GM21423 (cell line): ENCODE results near the gene OGFR.

Experiments
- ATAC-seq: cut with Tn5 transposase; IDR thresholded peaks from one replicate; pipeline ENCODE4 v1.9.1; 2021; ENCODE audit warnings: mild to moderate bottlenecking, moderate library complexity; ENCODE audit not compliant: unreplicated experiment

The OGFR gene

GRCh38 chr20:62799459-62799858, 5.2 kb upstream of the OGFR start:
- no peak for ATAC-seq

DNA sequence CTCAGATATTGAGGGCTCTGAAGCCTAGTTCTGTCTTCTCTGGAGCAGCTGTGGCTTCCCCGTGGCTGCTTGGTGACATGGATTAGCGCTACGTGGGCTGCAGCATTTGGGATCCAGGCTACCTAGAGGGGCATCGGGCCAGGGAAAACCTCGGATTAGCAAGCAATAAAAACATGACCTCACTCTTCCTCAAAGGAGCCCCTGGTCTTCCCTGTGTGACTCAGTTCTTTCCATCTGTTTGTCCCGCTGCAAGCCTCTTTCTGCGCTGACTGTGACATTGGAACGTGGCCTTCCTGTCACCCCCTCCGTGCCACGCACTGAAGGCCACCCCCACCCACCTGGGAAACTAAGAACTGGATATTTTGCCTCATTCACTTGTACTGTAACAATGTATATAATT, 4.8 kb upstream of the OGFR start:
- no peak for ATAC-seq

DNA sequence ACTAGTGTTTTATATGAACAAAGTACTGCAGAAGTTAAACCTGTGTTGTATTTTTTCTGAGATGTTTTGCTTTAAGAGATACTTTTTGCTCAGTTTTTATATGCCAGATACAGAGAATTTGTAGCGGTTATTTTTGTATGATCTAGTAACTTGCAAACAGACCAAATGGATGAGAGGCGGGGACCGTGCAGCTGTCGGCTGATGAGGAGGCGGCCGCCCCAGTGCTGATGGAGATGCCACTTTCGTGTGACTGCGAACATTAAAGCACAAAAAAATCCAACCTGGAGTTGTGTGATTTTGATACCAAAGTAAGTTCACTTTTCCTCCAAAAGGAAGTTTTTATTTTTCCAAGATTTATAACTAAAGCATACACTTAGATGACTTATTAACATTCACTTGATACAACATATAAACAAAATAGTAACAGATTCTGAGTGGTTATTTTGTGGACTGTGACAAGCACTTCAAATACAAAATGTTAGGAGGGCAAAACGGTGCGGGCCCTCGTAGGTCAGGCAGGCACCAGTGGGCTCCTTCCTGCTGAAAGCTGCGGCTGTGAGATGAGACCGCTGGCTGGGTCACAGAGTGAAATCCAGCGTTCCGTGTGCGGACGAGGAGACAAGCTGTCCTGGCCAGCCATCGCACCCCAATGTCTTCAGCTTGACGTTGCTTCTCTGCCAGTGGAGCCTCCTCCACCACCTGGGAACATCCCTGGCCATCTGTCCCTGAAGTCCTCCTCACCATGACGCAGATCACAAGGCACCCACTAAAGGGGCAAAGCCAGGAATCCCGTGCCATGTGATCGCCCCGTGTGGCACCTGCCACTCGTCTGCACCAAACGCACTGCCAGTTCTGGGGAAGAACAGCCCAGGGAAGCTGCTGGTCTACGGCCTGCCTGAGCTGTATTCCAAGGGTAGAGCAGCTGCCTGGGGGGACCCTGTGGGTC, 4.0 kb upstream of the OGFR start:
- ATAC-seq, result no peak

DNA sequence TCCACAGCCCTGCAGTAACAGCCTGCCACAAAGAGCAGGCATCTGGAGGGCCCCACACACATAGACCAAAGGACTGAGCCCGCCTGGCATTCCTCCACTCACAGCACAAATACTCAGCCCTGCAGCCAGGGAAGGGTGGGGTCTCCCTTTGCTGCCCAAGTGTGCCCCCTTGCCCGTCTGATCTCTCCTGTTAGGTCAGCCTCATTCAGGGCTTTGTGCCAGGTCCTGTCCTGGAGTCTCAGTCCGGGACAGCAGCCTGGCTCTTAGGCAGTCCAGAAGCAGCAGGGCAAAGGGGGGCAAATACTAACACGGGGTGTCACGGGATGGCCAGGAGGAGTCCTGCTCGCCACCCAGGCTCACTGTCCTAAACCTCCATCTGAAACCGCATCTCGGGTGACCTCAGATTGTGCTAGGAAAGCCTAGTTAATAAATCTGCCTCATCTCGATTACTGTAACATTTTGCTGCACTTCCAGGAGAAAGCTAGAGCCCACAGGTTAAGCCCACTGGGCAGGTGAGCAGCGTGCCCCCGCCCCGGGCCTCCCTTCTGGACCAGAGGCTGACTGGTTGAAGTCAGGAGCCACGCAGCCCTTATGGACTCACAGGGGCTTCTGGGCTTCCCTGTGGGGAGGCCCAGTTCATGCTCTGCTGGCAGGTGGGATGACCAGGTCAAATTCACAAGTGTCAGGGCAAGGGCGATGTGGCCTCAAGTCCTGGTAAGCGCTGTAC, 3.2 kb upstream of the OGFR start:
- ATAC-seq, result no peak

DNA sequence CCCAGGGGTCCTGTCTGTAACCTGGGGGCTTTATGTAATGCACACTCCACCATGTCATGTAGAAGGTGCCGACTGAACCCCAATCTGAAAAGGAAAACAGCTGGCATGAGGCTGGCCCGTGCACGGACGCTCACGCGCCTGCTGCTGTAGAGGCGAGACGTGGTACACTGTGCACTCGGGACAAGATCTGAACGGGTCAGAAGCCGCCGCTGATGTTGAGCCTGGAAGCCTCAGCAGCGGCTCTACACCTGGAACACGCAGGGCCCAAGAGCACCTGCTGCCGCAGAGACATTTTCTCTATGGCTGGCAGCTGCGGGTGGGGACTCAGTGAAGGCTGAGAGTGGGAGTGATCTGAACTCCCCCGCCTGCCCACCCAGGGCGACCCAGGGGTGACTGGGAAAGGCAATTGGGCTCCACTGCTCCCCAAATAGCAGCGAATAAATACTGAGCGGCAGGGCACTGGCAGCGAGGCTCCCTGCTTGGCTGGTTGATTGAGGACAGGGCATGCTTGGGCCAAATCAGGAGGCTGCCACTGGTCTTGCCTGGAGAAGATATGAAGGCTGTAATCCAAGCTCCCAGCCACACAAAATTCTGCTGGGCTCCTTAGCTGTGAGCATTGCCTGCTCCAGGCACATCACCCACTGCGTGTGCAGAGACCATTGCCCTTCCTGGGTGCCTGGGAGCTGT, 2.5 kb upstream of the OGFR start:
- no peak for ATAC-seq

DNA sequence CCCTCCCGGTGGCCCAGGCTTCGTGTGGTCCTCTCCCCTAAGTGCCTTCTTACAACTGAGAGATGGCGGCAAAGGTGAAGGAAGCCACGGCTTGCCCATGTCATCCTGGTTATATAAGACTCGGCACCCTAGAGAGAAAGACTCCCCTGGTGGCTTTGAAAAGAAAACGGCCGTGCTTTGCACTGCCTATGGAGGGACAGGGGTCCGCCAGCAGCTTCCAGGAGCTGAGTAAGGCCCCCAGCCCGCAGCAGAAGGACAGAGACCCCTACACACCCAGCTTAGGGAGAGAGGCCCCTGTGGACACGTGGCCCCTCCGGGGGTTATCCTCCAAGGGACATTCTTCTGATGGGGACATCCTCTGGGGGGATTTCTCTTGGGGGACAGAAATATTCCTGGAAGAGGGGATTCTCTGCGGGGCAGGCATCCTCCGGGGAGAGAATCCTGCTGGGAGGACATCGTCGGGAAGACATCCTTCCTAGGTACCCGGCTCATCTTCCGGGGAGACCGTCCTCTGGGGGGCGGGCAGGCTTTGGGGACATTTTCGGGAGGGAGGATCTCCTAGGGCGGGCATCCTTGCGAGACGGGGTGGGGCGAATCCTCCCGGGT, 511 bp upstream of the OGFR start:
- no peak for ATAC-seq

DNA sequence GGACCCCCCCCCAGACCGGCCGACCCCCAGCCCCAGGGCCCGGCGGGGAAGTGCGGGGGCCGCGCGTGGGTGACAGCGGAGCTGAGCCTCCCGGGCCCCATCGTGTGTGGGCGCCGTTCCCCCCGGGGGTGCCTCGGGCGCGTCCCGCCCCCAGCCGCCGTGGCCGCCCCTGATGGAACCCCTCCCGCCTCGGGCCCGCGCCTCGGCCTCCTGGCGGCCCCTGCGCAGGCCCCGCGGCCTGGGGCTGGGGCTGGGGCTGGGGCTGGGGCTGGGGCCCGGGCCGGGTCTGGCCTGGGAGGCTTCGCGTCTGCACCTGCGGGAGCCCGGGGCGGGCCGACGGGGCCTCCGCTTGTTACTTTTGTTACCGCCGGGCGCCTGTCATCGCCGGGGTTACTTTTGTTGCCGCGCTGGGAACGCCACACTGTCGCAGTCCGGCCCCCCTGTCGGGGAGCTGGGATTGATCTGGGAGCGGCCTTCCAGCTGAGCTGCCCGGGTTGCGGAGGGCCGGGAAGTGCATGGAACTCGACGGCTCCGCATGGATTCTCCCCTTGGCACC, 598 bp downstream of the OGFR start:
- ATAC-seq, result no peak

- ATAC-seq, result no peak
These were observed 1.2 kb downstream of the OGFR start for GRCh38 chr20:62805711-62806382.

- no peak for ATAC-seq
These were observed 1.9 kb downstream of the OGFR start for GRCh38 chr20:62806383-62807050.

- ATAC-seq, result no peak
These were observed 3.0 kb downstream of the OGFR start for GRCh38 chr20:62807444-62808210.

DNA sequence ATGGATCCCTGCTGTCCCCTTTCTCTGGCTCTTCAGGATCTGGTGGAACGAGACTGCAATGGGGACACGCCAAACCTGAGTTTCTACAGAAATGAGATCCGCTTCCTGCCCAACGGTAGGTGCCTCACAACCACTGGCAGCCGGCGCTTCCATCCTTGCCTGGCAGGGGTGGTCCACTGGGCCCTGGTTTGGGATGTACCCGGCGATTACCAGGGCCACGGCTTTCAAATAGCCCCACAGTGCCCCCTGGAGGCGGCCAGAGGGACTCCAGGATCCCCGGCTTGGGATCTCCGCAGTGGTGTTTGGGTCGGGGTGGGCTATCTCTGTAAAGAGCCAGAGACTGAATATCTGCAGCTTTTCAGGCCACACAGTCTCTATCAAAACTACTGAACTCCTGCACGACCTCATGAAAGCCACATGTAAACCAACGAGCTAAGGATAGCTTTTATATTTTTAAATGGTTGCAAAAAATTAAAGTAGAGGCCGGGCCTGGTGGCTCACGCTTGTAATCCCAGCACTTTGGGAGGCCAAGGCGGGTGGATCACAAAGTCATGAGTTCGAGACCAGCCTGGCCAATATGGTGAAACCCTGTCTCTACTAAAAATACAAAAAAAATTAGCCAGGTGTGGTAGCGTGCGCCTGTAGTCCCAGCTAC, 3.7 kb downstream of the OGFR start:
- no peak for ATAC-seq

DNA sequence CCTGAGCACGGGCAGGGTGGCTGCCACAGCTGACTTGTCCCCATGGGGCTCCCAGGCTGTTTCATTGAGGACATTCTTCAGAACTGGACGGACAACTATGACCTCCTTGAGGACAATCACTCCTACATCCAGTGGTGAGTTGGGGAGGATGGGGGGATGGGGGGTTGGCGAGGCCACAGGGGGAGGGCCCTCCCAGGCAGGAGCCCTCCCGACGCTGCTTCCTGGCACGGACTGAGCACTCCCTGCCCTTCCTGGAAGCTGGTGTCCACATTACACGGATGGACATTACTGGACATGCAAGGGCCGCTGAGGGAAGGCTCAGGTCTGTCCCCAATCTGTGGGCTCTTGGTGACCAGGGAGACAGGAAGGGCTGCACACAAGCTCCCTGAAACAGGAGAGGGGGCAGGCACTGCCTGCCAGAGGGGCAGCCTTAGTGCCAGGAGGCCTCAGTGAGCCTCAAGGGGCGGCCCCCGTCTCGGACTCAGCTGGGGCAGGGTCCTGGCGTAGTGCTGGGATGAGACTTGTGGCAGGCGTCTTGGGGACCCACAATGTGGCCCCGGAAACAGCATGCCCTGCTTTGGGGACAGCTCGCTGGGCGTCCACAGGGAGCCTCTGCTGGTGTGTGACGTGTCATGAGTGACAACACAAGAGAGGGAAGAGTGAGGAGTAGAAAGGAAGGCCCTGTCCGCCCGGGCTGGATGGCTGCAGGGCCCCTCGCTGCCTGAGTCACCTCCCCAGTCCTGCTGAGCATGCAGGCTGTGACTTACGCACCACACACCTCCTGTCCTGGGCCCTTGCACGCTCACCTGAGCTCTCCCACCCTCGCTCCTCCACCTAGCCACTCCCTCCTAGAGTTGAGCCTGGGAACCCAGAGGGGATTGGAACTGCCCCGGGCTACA, 5.1 kb downstream of the OGFR start:
- ATAC-seq, result no peak

DNA sequence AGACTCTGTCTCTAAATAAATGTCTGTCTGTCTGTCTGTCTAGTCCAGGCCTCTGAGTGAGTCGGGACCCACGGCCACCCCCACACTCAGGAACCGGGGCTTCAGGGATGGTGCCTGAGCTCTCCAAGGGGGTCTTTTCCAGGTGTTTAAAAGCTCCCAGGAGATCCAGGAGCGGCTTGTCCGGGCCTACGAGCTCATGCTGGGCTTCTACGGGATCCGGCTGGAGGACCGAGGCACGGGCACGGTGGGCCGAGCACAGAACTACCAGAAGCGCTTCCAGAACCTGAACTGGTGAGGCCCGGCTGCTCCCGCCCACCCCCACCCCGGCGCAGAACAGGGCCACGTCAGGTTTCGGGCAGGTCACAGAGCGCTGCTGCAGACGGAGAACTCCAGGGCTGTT, 6.7 kb downstream of the OGFR start:
- no peak for ATAC-seq

DNA sequence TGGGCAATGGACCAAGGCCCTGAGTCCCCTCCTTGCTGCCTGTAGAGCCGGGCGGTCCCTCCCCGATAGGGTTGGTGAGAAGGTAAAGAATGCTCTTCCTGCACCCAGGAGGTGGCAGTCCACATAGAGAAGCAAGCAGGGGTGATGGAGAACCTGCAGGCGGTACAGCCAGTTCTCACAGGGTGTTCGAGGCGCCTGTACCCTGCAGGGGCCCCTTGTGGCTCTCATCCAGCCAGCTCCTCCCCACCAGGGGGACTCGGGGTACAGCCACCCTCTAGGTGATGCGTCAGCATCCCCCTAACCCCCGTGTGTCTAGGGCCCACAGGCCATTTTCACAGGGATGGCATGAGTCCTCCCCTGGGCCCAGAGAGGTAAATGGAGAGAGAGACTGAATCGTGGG, 7.1 kb downstream of the OGFR start:
- ATAC-seq, result no peak

DNA sequence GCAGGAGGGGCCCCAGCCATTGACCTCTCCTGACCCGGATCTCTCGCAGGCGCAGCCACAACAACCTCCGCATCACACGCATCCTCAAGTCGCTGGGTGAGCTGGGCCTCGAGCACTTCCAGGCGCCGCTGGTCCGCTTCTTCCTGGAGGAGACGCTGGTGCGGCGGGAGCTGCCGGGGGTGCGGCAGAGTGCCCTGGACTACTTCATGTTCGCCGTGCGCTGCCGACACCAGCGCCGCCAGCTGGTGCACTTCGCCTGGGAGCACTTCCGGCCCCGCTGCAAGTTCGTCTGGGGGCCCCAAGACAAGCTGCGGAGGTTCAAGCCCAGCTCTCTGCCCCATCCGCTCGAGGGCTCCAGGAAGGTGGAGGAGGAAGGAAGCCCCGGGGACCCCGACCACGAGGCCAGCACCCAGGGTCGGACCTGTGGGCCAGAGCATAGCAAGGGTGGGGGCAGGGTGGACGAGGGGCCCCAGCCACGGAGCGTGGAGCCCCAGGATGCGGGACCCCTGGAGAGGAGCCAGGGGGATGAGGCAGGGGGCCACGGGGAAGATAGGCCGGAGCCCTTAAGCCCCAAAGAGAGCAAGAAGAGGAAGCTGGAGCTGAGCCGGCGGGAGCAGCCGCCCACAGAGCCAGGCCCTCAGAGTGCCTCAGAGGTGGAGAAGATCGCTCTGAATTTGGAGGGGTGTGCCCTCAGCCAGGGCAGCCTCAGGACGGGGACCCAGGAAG, 7.7 kb downstream of the OGFR start:
- ATAC-seq, result no peak

- ATAC-seq, result no peak
These were observed 8.2 kb downstream of the OGFR start for GRCh38 chr20:62812907-62813200.

- ATAC-seq, result no peak
These were observed 9.0 kb downstream of the OGFR start for GRCh38 chr20:62813588-62813987.
